Right hindlimb (tissue), 1 donor: ENCODE results near the gene AURKB.
"Not testable (repeated sequence)": the region's sequence is repeated elsewhere in the genome, so short reads cannot be mapped to it uniquely, and the experiment has no call there.

ENCODE experiments used
- DNase-seq: peaks from one replicate; pipeline ENCODE4 v3.0.0-alpha.2; 2018

AURKB gene

GRCh38 chr17:8224891-8225812 is 14.8 kb upstream of the AURKB start:
- no peak for DNase-seq

- peak; percentile 83 for DNase-seq
Measured at GRCh38 chr17:8223356-8224126, 13.2 kb upstream of the AURKB start.

GRCh38 chr17:8222630-8223355 is 12.4 kb upstream of the AURKB start:
- peak; percentile 96 for DNase-seq

- no peak for DNase-seq
Measured at GRCh38 chr17:8222380-8222629, 11.9 kb upstream of the AURKB start.

- DNase-seq = peak; percentile 94
Measured at GRCh38 chr17:8221663-8222379, 11.4 kb upstream of the AURKB start.

- peak; percentile 96 for DNase-seq
Measured at GRCh38 chr17:8220783-8221662, 10.6 kb upstream of the AURKB start.

GRCh38 chr17:8214000-8214399 is 3.6 kb upstream of the AURKB start:
- DNase-seq = not testable (repeated sequence)

GRCh38 chr17:8212312-8213180 is 2.2 kb upstream of the AURKB start:
- no peak for DNase-seq

GRCh38 chr17:8210761-8211458 is 535 bp upstream of the AURKB start:
- no peak for DNase-seq

GRCh38 chr17:8206536-8206935 is 3.8 kb downstream of the AURKB start:
- DNase-seq = no peak

- DNase-seq = no peak
Measured at GRCh38 chr17:8204761-8205555, 5.4 kb downstream of the AURKB start.

GRCh38 chr17:8192070-8192815 is 18.1 kb downstream of the AURKB start:
- DNase-seq = peak; percentile 87

- DNase-seq = no peak
Measured at GRCh38 chr17:8190506-8190905, 19.9 kb downstream of the AURKB start.

- DNase-seq = peak; percentile 98
Measured at GRCh38 chr17:8189711-8190477, 20.5 kb downstream of the AURKB start, which contains the start of gene BORCS6. Gene BORCS6 (minus strand): TSS chr17:8190180. CDS start chr17:8190140, 40 bp downstream.

- DNase-seq = peak; percentile 48
Measured at GRCh38 chr17:8189041-8189710, 21.2 kb downstream of the AURKB start.

GRCh38 chr17:8188263-8188839 is 22.0 kb downstream of the AURKB start:
- DNase-seq = no peak
